H1 (cell line): ENCODE data around the gene C16orf46.

Experiments used
- CHD2 ChIP-seq: IDR thresholded peaks from 2 replicates; pipeline ENCODE4 v1.6.1; 2012; ENCODE audit warnings: low read length, improper control_type of control experiment
- CTCF ChIP-seq, 3 experiments: IDR thresholded peaks; 1 replicate in 2 of 3; 2 replicates in 1 of 3; pipeline versions ENCODE4 v1.5.1 to v1.6.1; 2011; ENCODE audit warnings: low read length in 3 of 3, mild to moderate bottlenecking in 3 of 3, inconsistent platforms in 2 of 3, low read depth in 1 of 3, moderate library complexity in 1 of 3; ENCODE audit not compliant: insufficient read depth in 1 of 3; ENCODE audit errors: control extremely low read depth in 1 of 3
- E2F6 ChIP-seq: IDR thresholded peaks from 2 replicates; pipeline ENCODE4 v1.6.1; 2012; ENCODE audit warnings: inconsistent platforms
- EP300 ChIP-seq, 2 experiments: IDR thresholded peaks; 1 replicate in 1 of 2; 2 replicates in 1 of 2; pipeline ENCODE4 v1.6.1; 2011 to 2012; ENCODE audit warnings: low read depth in 2 of 2, low read length in 2 of 2, mild to moderate bottlenecking in 2 of 2, borderline replicate concordance in 1 of 2, inconsistent platforms in 1 of 2, moderate library complexity in 1 of 2
- EZH2 ChIP-seq: fragments of 200-600 bp; sonication (generic); IDR thresholded peaks from 2 replicates; pipeline ENCODE4 v1.7.1; 2012; ENCODE audit warnings: low read depth, mild to moderate bottlenecking, moderate library complexity, low read length, inconsistent platforms; ENCODE audit not compliant: severe bottlenecking
- JUND ChIP-seq: IDR thresholded peaks from 2 replicates; pipeline ENCODE4 v1.6.1; 2011; ENCODE audit warnings: mild to moderate bottlenecking, improper control_type of control experiment, low read length
- POLR2A ChIP-seq, 2 experiments: IDR thresholded peaks; 1 replicate in 1 of 2; 2 replicates in 1 of 2; pipeline ENCODE4 v1.6.1; 2011; ENCODE audit warnings: low read depth in 2 of 2, low read length in 2 of 2, mild to moderate bottlenecking in 2 of 2; ENCODE audit errors: control extremely low read depth in 1 of 2
- POLR2AphosphoS5 ChIP-seq: IDR thresholded peaks from 2 replicates; pipeline ENCODE4 v1.6.1; 2011; ENCODE audit warnings: low read depth, low read length
- SIN3A ChIP-seq, 2 experiments: IDR thresholded peaks in 1 of 2; conservative IDR thresholded peaks in 1 of 2; 2 replicates each; pipeline ENCODE4 v1.6.1; 2011 to 2012; ENCODE audit warnings: low read length in 2 of 2, improper control_type of control experiment in 1 of 2, low read depth in 1 of 2, mild to moderate bottlenecking in 1 of 2
- ZNF274 ChIP-seq: IDR thresholded peaks from 2 replicates; pipeline ENCODE4 v1.7.0; 2012; ENCODE audit warnings: low read length, borderline replicate concordance; ENCODE audit errors: extremely low read depth

- TF ChIP-seq JUND (no peak), CTCF (IDR thresholded peaks at IDR 0.05; ENCODE audit: control extremely low read depth in 1 of 3, insufficient read depth in 1 of 3, low read depth in 1 of 3, low read length in 3 of 3) (no peak), POLR2AphosphoS5 (no peak), EP300 (IDR thresholded peaks at IDR 0.05; ENCODE audit: borderline replicate concordance in 1 of 2, low read depth in 2 of 2, low read length in 2 of 2) (no peak), EZH2 (no peak), E2F6 (no peak), CHD2 (no peak), SIN3A (conservative IDR thresholded peaks at IDR 0.05 in 1 of 2, IDR thresholded peaks at IDR 0.05 in 1 of 2; ENCODE audit: low read depth in 1 of 2, low read length in 2 of 2) (no peak), POLR2A (IDR thresholded peaks at IDR 0.05; ENCODE audit: control extremely low read depth in 1 of 2, low read depth in 2 of 2, low read length in 2 of 2) (no peak), ZNF274 (no peak)
Measured at GRCh38 chr16:81073560-81074330, 3.3 kb downstream of the C16orf46 start.
